ENCODE data around the gene DZIP1. TPM values are rescaled to one million over a fixed set of nuclear protein-coding genes. Genes with fewer than 3 reads are reported as not detected.

The DZIP1 gene
- total and polyA plus RNA-seq, 2 of the 13 experiments (the other 11 are each of a cell fraction or from before 2014, with no cell fraction given), result 11.0 to 36.7 TPM

DNA sequence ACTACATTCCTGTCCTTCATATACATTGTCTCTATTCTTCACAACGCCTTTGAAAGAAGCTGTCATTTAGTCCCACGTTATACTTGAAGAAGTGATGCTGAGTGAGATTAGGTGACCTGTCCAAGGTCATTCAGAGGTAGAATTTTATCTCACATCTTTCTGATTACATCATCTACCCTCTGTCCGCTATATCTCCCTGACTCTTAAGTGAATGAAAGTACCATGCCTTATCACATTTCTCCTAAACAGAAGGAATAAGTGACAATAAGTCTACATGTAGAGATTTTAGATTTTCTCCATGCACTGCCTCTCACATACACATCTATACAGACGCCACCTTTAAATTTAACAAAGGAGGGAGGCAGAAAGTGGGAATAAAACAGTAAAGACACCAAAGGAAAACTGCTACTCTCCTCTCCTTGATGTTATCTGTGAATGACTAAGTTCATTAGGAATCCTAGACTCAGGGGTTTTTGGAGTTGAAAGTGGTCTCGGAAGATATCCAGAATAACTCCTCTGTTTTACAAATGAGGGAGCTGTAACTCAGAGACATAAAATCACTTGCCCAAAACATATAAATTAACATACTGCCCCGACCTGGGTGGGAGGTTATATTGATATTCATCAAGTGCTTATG is 96.9 kb downstream of the DZIP1 start:
- POLR2A ChIA-PET, result no interaction called here

DNA sequence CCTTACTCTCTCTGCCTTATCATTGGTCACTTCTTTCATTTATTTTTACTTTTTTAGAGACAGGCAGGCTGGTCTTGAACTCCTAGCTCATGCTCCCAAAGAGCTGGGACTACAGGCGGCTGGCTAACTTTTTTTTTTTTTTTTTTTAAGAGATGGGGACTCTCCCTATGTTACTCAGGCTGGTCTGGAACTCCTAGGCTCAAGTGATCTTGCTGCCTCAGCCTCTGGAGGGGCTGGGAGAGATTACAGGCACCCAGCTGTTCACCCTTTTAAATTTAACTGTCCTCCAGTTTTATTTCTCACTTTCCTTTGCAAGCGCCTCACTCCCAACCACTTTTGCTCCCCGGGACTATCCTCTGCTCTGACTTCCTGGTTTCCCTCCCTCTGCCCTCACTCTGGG is 97.6 kb downstream of the DZIP1 start:
- DNase-seq (ENCODE audit: low spot score) (no peak), FAIRE-seq (no peak), ATAC-seq (no peak)
- no peaks in the 10 kb centered on the region for H4K20me1 ChIP-seq (ENCODE audit: insufficient read depth, low read length)
- in situ Hi-C loops (cut with HindIII; ENCODE audit: extremely low pct_ligation_motif_present, low pct_unique_long_range_greater_than_20kb) (no loop called here), intact Hi-C loops (cut with micrococcal nuclease; ENCODE audit: unreplicated experiment) (no loop called here)
- H3K9me3 ChIP-seq (ENCODE audit: low read length), result no peaks in the 10 kb centered on the region
- no peak overlapping the region for H3K9ac ChIP-seq (ENCODE audit: insufficient read depth, low read depth, low read length)
- BruUV-seq (replicated peaks), result no TSS peak
- no peak overlapping the region for H3K4me3 ChIP-seq (replicated peaks in 1 of 3; ENCODE audit: insufficient read depth in 1 of 3, low read depth in 2 of 3, low read length in 3 of 3)
- H3K36me3 ChIP-seq (replicated peaks in 1 of 2; ENCODE audit: control insufficient read depth in 1 of 2, insufficient read depth in 2 of 2, low read length in 2 of 2), result no peaks in the 10 kb centered on the region
- H2AFZ ChIP-seq (ENCODE audit: low read length), result no peak overlapping the region
- no peak overlapping the region for H3K27ac ChIP-seq (ENCODE audit: extremely low read length, insufficient read depth, low read length)
- ChIA-PET POLR2A (no interaction called here), CTCF (ENCODE audit: low intra/inter-chr PET ratio, low total read pairs) (no interaction called here)
- H3K79me2 ChIP-seq (ENCODE audit: insufficient read depth, low read length), result no peaks in the 10 kb centered on the region
- WGBS (ENCODE audit: low lambda C conversion rate), result 6% methylated on average over 2 of the region's 3 CpGs
- TF ChIP-seq ZNF343 (CRISPR knock-in tag; IDR thresholded peaks at IDR 0.05) (no peak), GPN1 (CRISPR knock-in tag; IDR thresholded peaks at IDR 0.05; ENCODE audit: borderline replicate concordance) (no peak), FIP1L1 (IDR thresholded peaks at IDR 0.05; ENCODE audit: borderline replicate concordance, insufficient read depth, low read depth, low read length) (no peak), ZNF562 (CRISPR knock-in tag; IDR thresholded peaks at IDR 0.05; ENCODE audit: borderline replicate concordance) (no peak), GTF3A (CRISPR knock-in tag; conservative IDR thresholded peaks at IDR 0.05) (no peak)
- no peaks in the 10 kb centered on the region for H3K4me1 ChIP-seq (ENCODE audit: insufficient read depth, low read length)
- H3K4me2 ChIP-seq (ENCODE audit: low read depth, low read length), result no peak overlapping the region
- H3K27me3 ChIP-seq (ENCODE audit: control insufficient read depth in 1 of 2, insufficient read depth in 2 of 2, low read length in 2 of 2), result peaks cover 1 to 20% of the 10 kb centered on the region in 2 experiments; a peak in 4 of 5 replicates

More for the DNA sequence above, 96.9 kb downstream of the DZIP1 start:
- no peak overlapping the region for H3K4me2 ChIP-seq (ENCODE audit: low read depth, low read length)
- in situ Hi-C loops (cut with HindIII; ENCODE audit: extremely low pct_ligation_motif_present, low pct_unique_long_range_greater_than_20kb) (no loop called here), intact Hi-C loops (cut with micrococcal nuclease; ENCODE audit: unreplicated experiment) (no loop called here)
- no peak for DNase-seq (ENCODE audit: low spot score)
- no peak overlapping the region for H3K27ac ChIP-seq (ENCODE audit: extremely low read length, insufficient read depth, low read length)
- H3K79me2 ChIP-seq (ENCODE audit: insufficient read depth, low read length), result no peaks in the 10 kb centered on the region
- WGBS (ENCODE audit: low lambda C conversion rate), result 10% methylated on average over 6 of the region's 6 CpGs
- CTCF ChIA-PET (ENCODE audit: low intra/inter-chr PET ratio, low total read pairs), result no interaction called here
- no peak overlapping the region for H2AFZ ChIP-seq (ENCODE audit: low read length)
- no peaks in the 10 kb centered on the region for H4K20me1 ChIP-seq (ENCODE audit: insufficient read depth, low read length)
- 0 out of 2 replicates have a peak, but pooled peaks have one; percentile 24 for TF ChIP-seq ATF7 (IDR thresholded peaks at IDR 0.05)
- no peak for TF ChIP-seq ATF7 (CRISPR knock-in tag; IDR thresholded peaks at IDR 0.05)
- TF ChIP-seq, protein P1, sequence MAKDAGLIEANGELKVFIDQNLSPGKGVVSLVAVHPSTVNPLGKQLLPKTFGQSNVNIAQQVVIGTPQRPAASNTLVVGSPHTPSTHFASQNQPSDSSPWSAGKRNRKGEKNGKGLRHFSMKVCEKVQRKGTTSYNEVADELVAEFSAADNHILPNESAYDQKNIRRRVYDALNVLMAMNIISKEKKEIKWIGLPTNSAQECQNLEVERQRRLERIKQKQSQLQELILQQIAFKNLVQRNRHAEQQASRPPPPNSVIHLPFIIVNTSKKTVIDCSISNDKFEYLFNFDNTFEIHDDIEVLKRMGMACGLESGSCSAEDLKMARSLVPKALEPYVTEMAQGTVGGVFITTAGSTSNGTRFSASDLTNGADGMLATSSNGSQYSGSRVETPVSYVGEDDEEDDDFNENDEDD (CRISPR knock-in tag; IDR thresholded peaks at IDR 0.05; ENCODE audit: borderline replicate concordance), result no peak
- no peak for TF ChIP-seq MED1 (CRISPR knock-in tag; IDR thresholded peaks at IDR 0.05)
- H3K27me3 ChIP-seq (ENCODE audit: control insufficient read depth in 1 of 2, insufficient read depth in 2 of 2, low read length in 2 of 2), result peaks cover 3 to 21% of the 10 kb centered on the region in 2 experiments; a peak in 4 of 5 replicates
- H3K9ac ChIP-seq (ENCODE audit: insufficient read depth, low read depth, low read length), result no peak overlapping the region
- H3K4me1 ChIP-seq (ENCODE audit: insufficient read depth, low read length), result no peaks in the 10 kb centered on the region
- H3K9me3 ChIP-seq (ENCODE audit: low read length), result no peaks in the 10 kb centered on the region
- FAIRE-seq, result no peak
- no peaks in the 10 kb centered on the region for H3K36me3 ChIP-seq (replicated peaks in 1 of 2; ENCODE audit: control insufficient read depth in 1 of 2, insufficient read depth in 2 of 2, low read length in 2 of 2)
- no TSS peak for BruUV-seq (replicated peaks)
- H3K4me3 ChIP-seq (replicated peaks in 1 of 3; ENCODE audit: insufficient read depth in 1 of 3, low read depth in 2 of 3, low read length in 3 of 3), result no peak overlapping the region
- no peak for ATAC-seq

Data from HepG2 (cell line).